MCF 10A (cell line): ENCODE measurements around the gene KRT38. TPM values are rescaled to one million over a fixed set of nuclear protein-coding genes. Genes with fewer than 3 reads are reported as not detected.
"Not testable (repeated sequence)": the region's sequence is repeated elsewhere in the genome, so short reads cannot be mapped to it uniquely, and the experiment has no call there.

Source experiments
- BruUV-seq: library from RNA; stranded (reverse); fragments of 400-500 nt; replicated peaks from 2 replicates; lab custom pipeline; 2021; lab: Mats Ljungman, UMichigan
- CTCF ChIA-PET: fragments of 300-600 bp; sonication (Branson Sonifier 250); formaldehyde crosslinking; extraction: SDS; loops from one replicate; lab custom pipeline; 2021; ENCODE audit warnings: antibody characterized with exemption, inconsistent platforms; lab: Yijun Ruan, JAX
- POLR2A ChIA-PET: fragments of 300-600, 350-650 bp; sonication (Branson Sonifier 250); formaldehyde crosslinking; extraction: SDS; loops from one replicate; lab custom pipeline; 2020; ENCODE audit warnings: antibody characterized with exemption, inconsistent platforms; lab: Yijun Ruan, JAX
- DNase-seq: peaks from one replicate; pipeline ENCODE4 v3.0.0-alpha.2; 2018; ENCODE audit not compliant: unreplicated experiment
- H3K27ac Mint-ChIP-seq: one replicate; pipeline ENCODE4 v1.8.0; 2022; ENCODE audit warnings: mild to moderate bottlenecking, low read depth, mixed read lengths; ENCODE audit not compliant: unreplicated experiment
- H3K27me3 Mint-ChIP-seq: one replicate; pipeline ENCODE4 v1.8.0; 2022; ENCODE audit warnings: mixed read lengths; ENCODE audit not compliant: insufficient read depth, unreplicated experiment
- H3K36me3 Mint-ChIP-seq: one replicate; pipeline ENCODE4 v1.8.0; 2022; ENCODE audit warnings: mild to moderate bottlenecking, moderate library complexity, mixed read lengths; ENCODE audit not compliant: insufficient read depth, unreplicated experiment
- H3K4me1 Mint-ChIP-seq: one replicate; pipeline ENCODE4 v1.8.0; 2022; ENCODE audit warnings: mixed read lengths; ENCODE audit not compliant: insufficient read depth, unreplicated experiment
- H3K4me3 Mint-ChIP-seq: one replicate; pipeline ENCODE4 v1.8.0; 2022; ENCODE audit warnings: mild to moderate bottlenecking, moderate library complexity, mixed read lengths; ENCODE audit not compliant: unreplicated experiment
- H3K9me3 Mint-ChIP-seq: one replicate; pipeline ENCODE4 v1.8.0; 2022; ENCODE audit warnings: mixed read lengths; ENCODE audit not compliant: unreplicated experiment
- CTCF ChIP-seq: fragments of 200-600 bp; IDR thresholded peaks from one replicate; pipeline ENCODE4 v1.8.0; 2022; ENCODE audit warnings: antibody characterized with exemption, mild to moderate bottlenecking; ENCODE audit not compliant: unreplicated experiment
- intact Hi-C: fragments of 100-400 bp; cut with micrococcal nuclease; formaldehyde crosslinking; loops from 2 replicates; pipeline ENCODE4 v1.14.1; 2022
- total RNA-seq: library from RNA; stranded (reverse); gene quantifications from 2 replicates; pipeline ENCODE4 v1.2.3, GENCODE V29; 2022

The KRT38 gene
- total RNA-seq, 1 experiment from 2014 or later: not detected

GRCh38 chr17:41395611-41396010 is 45.2 kb downstream of the KRT38 start:
- no peak overlapping the region for H3K27ac Mint-ChIP-seq
- no peaks in the 10 kb centered on the region for H3K9me3 Mint-ChIP-seq
- H3K36me3 Mint-ChIP-seq: peaks cover 5% of the 10 kb centered on the region
- intact Hi-C loops: no loop called here
- no peaks in the 10 kb centered on the region for H3K4me1 Mint-ChIP-seq
- BruUV-seq: no TSS peak
- POLR2A ChIA-PET: no interaction called here
- H3K27me3 Mint-ChIP-seq: peaks cover 19% of the 10 kb centered on the region
- TF ChIP-seq CTCF: no peak
- DNase-seq: no peak
- CTCF ChIA-PET: no interaction called here
- H3K4me3 Mint-ChIP-seq: no peak overlapping the region

GRCh38 chr17:41395044-41395443 is 45.7 kb downstream of the KRT38 start:
- H3K27ac Mint-ChIP-seq, intact Hi-C loops, POLR2A ChIA-PET, H3K4me1 Mint-ChIP-seq, BruUV-seq, H3K9me3 Mint-ChIP-seq, H3K4me3 Mint-ChIP-seq, H3K36me3 Mint-ChIP-seq, DNase-seq, CTCF ChIA-PET: not testable (repeated sequence)
- peaks cover 13% of the 10 kb centered on the region for H3K27me3 Mint-ChIP-seq

GRCh38 chr17:41394254-41394996 is 46.4 kb downstream of the KRT38 start:
- POLR2A ChIA-PET: no interaction called here
- Mint-ChIP-seq H3K36me3 (peaks cover 5% of the 10 kb centered on the region), H3K9me3 (no peaks in the 10 kb centered on the region), H3K27ac (no peak overlapping the region), H3K27me3 (peaks cover 7% of the 10 kb centered on the region), H3K4me3 (no peak overlapping the region), H3K4me1 (no peaks in the 10 kb centered on the region)
- no TSS peak for BruUV-seq
- CTCF ChIA-PET: no interaction called here
- TF ChIP-seq CTCF: no peak
- intact Hi-C loops: no loop called here
- DNase-seq: no peak

GRCh38 chr17:41393826-41394225 is 47.0 kb downstream of the KRT38 start:
- ChIA-PET POLR2A (no interaction called here), CTCF (no interaction called here)
- BruUV-seq: no TSS peak
- H3K27ac Mint-ChIP-seq: no peak overlapping the region
- DNase-seq: no peak
- peaks cover 5% of the 10 kb centered on the region for H3K36me3 Mint-ChIP-seq
- H3K4me1 Mint-ChIP-seq: no peaks in the 10 kb centered on the region
- peaks cover under 1% of the 10 kb centered on the region for H3K27me3 Mint-ChIP-seq
- H3K4me3 Mint-ChIP-seq: no peak overlapping the region
- intact Hi-C loops: no loop called here
- no peaks in the 10 kb centered on the region for H3K9me3 Mint-ChIP-seq
- TF ChIP-seq CTCF: no peak
